Lower lobe of right lung (tissue), 2 donors: ENCODE results near the gene THAP3. TPM values are rescaled to one million over a fixed set of nuclear protein-coding genes. Genes with fewer than 3 reads are reported as not detected.

Experiments
- ATAC-seq, 2 donors: fragments of 200-7000 bp; cut with Tn5 transposase; one replicate each; pipeline ENCODE4 v1.9.1; 2020 to 2022; ENCODE audit warnings: mild to moderate bottlenecking in 2 of 2, moderate library complexity in 2 of 2
- DNase-seq: peaks from one replicate; pipeline ENCODE4 v3.0.0-alpha.2; 2020
- H3K27ac ChIP-seq: fragments of 200-600 bp; one replicate; pipeline ENCODE4 v1.8.0; 2022
- H3K27me3 ChIP-seq: fragments of 200-600 bp; one replicate; pipeline ENCODE4 v1.8.0; 2022; ENCODE audit warnings: low read depth
- H3K36me3 ChIP-seq: fragments of 200-600 bp; one replicate; pipeline ENCODE4 v1.8.0; 2022; ENCODE audit warnings: mild to moderate bottlenecking
- H3K4me1 ChIP-seq: fragments of 200-600 bp; one replicate; pipeline ENCODE4 v1.8.0; 2022
- H3K4me3 ChIP-seq: fragments of 200-600 bp; one replicate; pipeline ENCODE4 v1.8.0; 2022; ENCODE audit warnings: mild to moderate bottlenecking
- H3K9me3 ChIP-seq: fragments of 200-600 bp; one replicate; pipeline ENCODE4 v1.8.0; 2022
- CTCF ChIP-seq: fragments of 200-600 bp; IDR thresholded peaks from one replicate; pipeline ENCODE4 v1.8.0; 2022; ENCODE audit warnings: antibody characterized with exemption, mild to moderate bottlenecking
- intact Hi-C: fragments of 100-400 bp; cut with DNase I; formaldehyde crosslinking; loops from one replicate; pipeline ENCODE4 v1.11.0; 2022
- total RNA-seq: library from RNA; stranded (reverse); fragmentation: NEBNext Ultra II Directional; extraction: Animal tissue kit (Norgen Biotek cat#: 25700); gene quantifications from one replicate; pipeline ENCODE4 v1.2.1, GENCODE V29; 2021
- donor health status: DM: no; HTN: yes; CAD: no; lungs with severe emphysema.

The THAP3 gene
- total RNA-seq, 1 donor from 2014 or later = 15.7 TPM

- peak; percentile 45 to 58 for ATAC-seq
- Histone ChIP-seq H3K9me3 (no peaks in the 10 kb centered on the region), H3K27me3 (no peaks in the 10 kb centered on the region), H3K4me3 (peak overlapping the region; percentile 92), H3K36me3 (peaks cover 26% of the 10 kb centered on the region), H3K4me1 (peaks cover 59% of the 10 kb centered on the region), H3K27ac (peak overlapping the region; percentile 100)
- DNase-seq = peak; percentile 67
- no peak for TF ChIP-seq CTCF
- intact Hi-C loops = no loop called here
Measured at GRCh38 chr1:6601923-6602668, 22.6 kb upstream of the THAP3 start.

GRCh38 chr1:6602669-6603237, 21.9 kb upstream of the THAP3 start, which contains the start of gene KLHL21:
Gene KLHL21, minus strand, starts transcription at chr1:6602869. Its CDS starts 52 bp downstream, at chr1:6602817.
- ATAC-seq = peak; percentile 90 to 91
- TF ChIP-seq CTCF = no peak
- Histone ChIP-seq H3K4me1 (peaks cover 53% of the 10 kb centered on the region), H3K4me3 (peak within 1 kb of the TSS; percentile 92), H3K36me3 (peaks cover 19% of the 10 kb centered on the region), H3K27me3 (no peaks in the 10 kb centered on the region), H3K27ac (peak within 1 kb of the TSS; percentile 100), H3K9me3 (no peaks in the 10 kb centered on the region)
- intact Hi-C loops = no loop called here
- DNase-seq = peak; percentile 93

GRCh38 chr1:6603238-6603914, 21.3 kb upstream of the THAP3 start:
- Histone ChIP-seq H3K4me3 (peak overlapping the region; percentile 92), H3K27ac (peak overlapping the region; percentile 100), H3K4me1 (peaks cover 46% of the 10 kb centered on the region), H3K9me3 (no peaks in the 10 kb centered on the region), H3K36me3 (peaks cover 13% of the 10 kb centered on the region), H3K27me3 (no peaks in the 10 kb centered on the region)
- intact Hi-C loops = no loop called here
- DNase-seq = peak; percentile 61
- no peak for TF ChIP-seq CTCF
- peak; percentile 41 to 50 for ATAC-seq

- intact Hi-C loops = no loop called here
- Histone ChIP-seq H3K27ac (peak overlapping the region; percentile 100), H3K4me1 (peaks cover 40% of the 10 kb centered on the region), H3K36me3 (peaks cover 6% of the 10 kb centered on the region), H3K27me3 (no peaks in the 10 kb centered on the region), H3K9me3 (no peaks in the 10 kb centered on the region), H3K4me3 (peak overlapping the region; percentile 92)
- TF ChIP-seq CTCF = no peak
- ATAC-seq = peak; percentile 18 to 36
- peak; percentile 81 for DNase-seq
Measured at GRCh38 chr1:6603915-6604558, 20.6 kb upstream of the THAP3 start.

- Histone ChIP-seq H3K27me3 (no peaks in the 10 kb centered on the region), H3K4me3 (peak overlapping the region; percentile 83), H3K36me3 (peaks cover 2% of the 10 kb centered on the region), H3K4me1 (peaks cover 9% of the 10 kb centered on the region), H3K27ac (peak overlapping the region; percentile 91), H3K9me3 (no peaks in the 10 kb centered on the region)
- intact Hi-C loops = no loop called here
- no peak for TF ChIP-seq CTCF
- ATAC-seq (peak; percentile 70 to 80), DNase-seq (peak; percentile 74)
Measured at GRCh38 chr1:6612641-6613360, 11.9 kb upstream of the THAP3 start.
